GM21737 (cell line): Measurements from ENCODE around the gene SETDB1.
A peak's percentile ranks its signal among the peaks of the same experiment; 100 is the strongest.

Experiments used
- ATAC-seq: cut with Tn5 transposase; IDR thresholded peaks from one replicate; pipeline ENCODE4 v1.9.1; 2021; ENCODE audit warnings: mild to moderate bottlenecking, moderate library complexity; ENCODE audit not compliant: unreplicated experiment

The SETDB1 gene

GRCh38 chr1:150973836-150974579, 47.8 kb downstream of the SETDB1 start:
- ATAC-seq = peak; percentile 43

- ATAC-seq = peak; percentile 60
These were observed 48.7 kb downstream of the SETDB1 start, which contains the start of gene CERS2 for GRCh38 chr1:150974580-150975478. TSS of gene CERS2 (minus strand) at chr1:150974835. CDS start at chr1:150969090, 5,745 bp downstream.

- no peak for ATAC-seq
These were observed 50.2 kb downstream of the SETDB1 start for GRCh38 chr1:150976401-150976821.

GRCh38 chr1:150976879-150977694, 50.9 kb downstream of the SETDB1 start:
- no peak for ATAC-seq

- no peak for ATAC-seq
These were observed 53.2 kb downstream of the SETDB1 start for GRCh38 chr1:150979092-150980056.

- no peak for ATAC-seq
These were observed 55.1 kb downstream of the SETDB1 start for GRCh38 chr1:150981177-150981804.

- no peak for ATAC-seq
These were observed 55.9 kb downstream of the SETDB1 start, which contains the start of gene ANXA9 for GRCh38 chr1:150981805-150982712. TSS of gene ANXA9 (plus strand) at chr1:150982292. CDS start at chr1:150983106, 814 bp downstream.

- ATAC-seq = no peak
These were observed 59.1 kb downstream of the SETDB1 start for GRCh38 chr1:150985179-150985825.

- ATAC-seq = no peak
These were observed 61.8 kb downstream of the SETDB1 start for GRCh38 chr1:150987924-150988323.

- ATAC-seq = no peak
These were observed 66.5 kb downstream of the SETDB1 start for GRCh38 chr1:150992626-150993025.

- ATAC-seq = no peak
These were observed 68.1 kb downstream of the SETDB1 start for GRCh38 chr1:150994248-150994647.

GRCh38 chr1:150995460-150995859, 69.3 kb downstream of the SETDB1 start:
- ATAC-seq = no peak

GRCh38 chr1:150995896-150996295, 69.7 kb downstream of the SETDB1 start:
- ATAC-seq = no peak

GRCh38 chr1:150997126-150997872, 71.1 kb downstream of the SETDB1 start:
- ATAC-seq = no peak

- no peak for ATAC-seq
These were observed 71.8 kb downstream of the SETDB1 start for GRCh38 chr1:150997949-150998348.

- no peak for ATAC-seq
These were observed 73.0 kb downstream of the SETDB1 start for GRCh38 chr1:150999051-150999674.

GRCh38 chr1:150999926-151000325, 73.8 kb downstream of the SETDB1 start:
- no peak for ATAC-seq
